PFSK-1 (cell line): ENCODE results near the gene MAML2.

Experiments
- FOXP2 ChIP-seq: optimal IDR thresholded peaks from 2 replicates; pipeline ENCODE3; 2011; ENCODE audit warnings: borderline replicate concordance, control low read depth, inconsistent platforms; ENCODE audit not compliant: insufficient read depth; ENCODE audit errors: extremely low read length, extremely low read depth
- POLR2AphosphoS5 ChIP-seq: IDR thresholded peaks from 2 replicates; pipeline ENCODE4 v1.6.1; 2012; ENCODE audit warnings: low read depth, mild to moderate bottlenecking, control low read depth, low read length, moderate library complexity
- SIN3A ChIP-seq: IDR thresholded peaks from 2 replicates; pipeline ENCODE4 v1.6.1; 2012; ENCODE audit warnings: mild to moderate bottlenecking, low read length, moderate library complexity, borderline replicate concordance; ENCODE audit not compliant: insufficient read depth
- TAF1 ChIP-seq: IDR thresholded peaks from 2 replicates; pipeline ENCODE4 v1.6.1; 2012; ENCODE audit warnings: low read length, control low read depth, borderline replicate concordance; ENCODE audit not compliant: insufficient read depth
- TF ChIP-seq, protein P1 (sequence below), 2 experiments: IDR thresholded peaks; 2 replicates each; pipeline versions ENCODE4 v1.6.1 to v1.8.0; 2011 to 2012; ENCODE audit warnings: low read depth in 2 of 2, low read length in 2 of 2, control low read depth in 1 of 2, inconsistent platforms in 1 of 2, mild to moderate bottlenecking in 1 of 2, moderate library complexity in 1 of 2; ENCODE audit not compliant: insufficient read depth in 1 of 2

Gene MAML2

DNA sequence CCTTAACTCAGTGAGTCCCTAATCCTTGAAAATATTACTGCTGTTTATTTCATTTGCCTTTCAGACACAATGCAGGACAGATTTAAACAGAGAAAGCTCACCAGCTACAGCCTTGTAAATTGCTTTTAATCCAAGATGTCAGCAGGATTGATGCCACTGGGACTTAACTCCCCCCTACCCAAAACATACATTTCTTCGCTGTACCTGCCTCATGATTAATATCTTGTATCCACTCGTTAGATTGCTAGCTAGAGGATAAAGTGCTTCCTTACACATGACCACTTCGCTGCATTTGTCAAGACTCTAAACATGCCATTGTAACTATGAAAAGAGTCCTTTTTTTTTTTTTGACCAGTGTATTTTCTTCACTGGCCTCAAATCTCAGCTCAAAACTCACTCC lies 236.3 kb downstream of the MAML2 start:
- no peak for TF ChIP-seq POLR2AphosphoS5
- TF ChIP-seq SIN3A: no peak
- no peak for TF ChIP-seq FOXP2
- TF ChIP-seq TAF1: no peak
- TF ChIP-seq, protein P1, sequence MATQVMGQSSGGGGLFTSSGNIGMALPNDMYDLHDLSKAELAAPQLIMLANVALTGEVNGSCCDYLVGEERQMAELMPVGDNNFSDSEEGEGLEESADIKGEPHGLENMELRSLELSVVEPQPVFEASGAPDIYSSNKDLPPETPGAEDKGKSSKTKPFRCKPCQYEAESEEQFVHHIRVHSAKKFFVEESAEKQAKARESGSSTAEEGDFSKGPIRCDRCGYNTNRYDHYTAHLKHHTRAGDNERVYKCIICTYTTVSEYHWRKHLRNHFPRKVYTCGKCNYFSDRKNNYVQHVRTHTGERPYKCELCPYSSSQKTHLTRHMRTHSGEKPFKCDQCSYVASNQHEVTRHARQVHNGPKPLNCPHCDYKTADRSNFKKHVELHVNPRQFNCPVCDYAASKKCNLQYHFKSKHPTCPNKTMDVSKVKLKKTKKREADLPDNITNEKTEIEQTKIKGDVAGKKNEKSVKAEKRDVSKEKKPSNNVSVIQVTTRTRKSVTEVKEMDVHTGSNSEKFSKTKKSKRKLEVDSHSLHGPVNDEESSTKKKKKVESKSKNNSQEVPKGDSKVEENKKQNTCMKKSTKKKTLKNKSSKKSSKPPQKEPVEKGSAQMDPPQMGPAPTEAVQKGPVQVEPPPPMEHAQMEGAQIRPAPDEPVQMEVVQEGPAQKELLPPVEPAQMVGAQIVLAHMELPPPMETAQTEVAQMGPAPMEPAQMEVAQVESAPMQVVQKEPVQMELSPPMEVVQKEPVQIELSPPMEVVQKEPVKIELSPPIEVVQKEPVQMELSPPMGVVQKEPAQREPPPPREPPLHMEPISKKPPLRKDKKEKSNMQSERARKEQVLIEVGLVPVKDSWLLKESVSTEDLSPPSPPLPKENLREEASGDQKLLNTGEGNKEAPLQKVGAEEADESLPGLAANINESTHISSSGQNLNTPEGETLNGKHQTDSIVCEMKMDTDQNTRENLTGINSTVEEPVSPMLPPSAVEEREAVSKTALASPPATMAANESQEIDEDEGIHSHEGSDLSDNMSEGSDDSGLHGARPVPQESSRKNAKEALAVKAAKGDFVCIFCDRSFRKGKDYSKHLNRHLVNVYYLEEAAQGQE (IDR thresholded peaks at IDR 0.05; ENCODE audit: insufficient read depth in 1 of 2, low read depth in 2 of 2, low read length in 2 of 2): no peak

DNA sequence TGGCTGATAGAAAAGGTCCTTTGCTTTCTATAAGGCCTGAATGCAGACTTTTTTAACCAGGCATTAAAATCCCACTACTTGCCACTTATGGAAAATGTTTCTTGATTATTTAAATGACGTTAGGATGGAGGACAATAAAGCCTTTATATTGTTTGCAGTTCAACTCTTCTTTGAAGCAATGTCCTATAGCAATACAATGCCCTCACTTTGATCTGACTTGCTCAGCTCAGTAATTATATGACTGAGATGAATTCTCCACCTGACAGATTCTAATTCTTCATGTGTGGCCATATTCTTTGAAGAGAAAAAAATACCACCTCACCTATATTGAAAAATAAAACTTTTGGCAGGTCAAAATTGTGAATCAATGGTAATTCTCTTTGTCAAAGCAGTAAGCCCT lies 237.1 kb downstream of the MAML2 start:
- TF ChIP-seq SIN3A: no peak

- TF ChIP-seq, protein P1 (IDR thresholded peaks at IDR 0.05; ENCODE audit: insufficient read depth in 1 of 2, low read depth in 2 of 2, low read length in 2 of 2): no peak
- no peak for TF ChIP-seq FOXP2
- no peak for TF ChIP-seq TAF1
- TF ChIP-seq SIN3A: no peak
- no peak for TF ChIP-seq POLR2AphosphoS5
Observed at GRCh38 chr11:96105197-96105895, 237.6 kb downstream of the MAML2 start.

DNA sequence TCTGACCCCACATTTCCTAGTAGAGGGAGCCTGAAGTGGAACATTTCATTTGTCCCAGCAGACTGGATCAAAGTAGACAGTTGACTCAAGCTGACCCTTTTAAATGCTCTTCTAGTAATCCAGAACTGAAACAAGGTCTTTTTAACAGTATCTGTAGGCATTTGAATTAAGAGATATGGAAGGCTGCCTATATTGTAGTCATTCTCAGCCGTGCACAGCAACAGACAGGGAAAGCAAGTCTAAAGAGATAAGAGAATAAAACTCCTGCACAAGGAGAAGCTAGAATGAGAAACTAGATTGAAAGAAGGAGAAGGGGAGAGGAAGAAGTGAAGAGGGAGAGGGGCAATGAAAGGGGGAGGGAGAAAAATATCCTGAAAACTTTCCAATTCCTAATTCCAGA lies 238.5 kb downstream of the MAML2 start:
- TF ChIP-seq FOXP2 (no peak), SIN3A (no peak), TAF1 (no peak), POLR2AphosphoS5 (no peak)
- TF ChIP-seq, protein P1 (IDR thresholded peaks at IDR 0.05; ENCODE audit: insufficient read depth in 1 of 2, low read depth in 2 of 2, low read length in 2 of 2): no peak

DNA sequence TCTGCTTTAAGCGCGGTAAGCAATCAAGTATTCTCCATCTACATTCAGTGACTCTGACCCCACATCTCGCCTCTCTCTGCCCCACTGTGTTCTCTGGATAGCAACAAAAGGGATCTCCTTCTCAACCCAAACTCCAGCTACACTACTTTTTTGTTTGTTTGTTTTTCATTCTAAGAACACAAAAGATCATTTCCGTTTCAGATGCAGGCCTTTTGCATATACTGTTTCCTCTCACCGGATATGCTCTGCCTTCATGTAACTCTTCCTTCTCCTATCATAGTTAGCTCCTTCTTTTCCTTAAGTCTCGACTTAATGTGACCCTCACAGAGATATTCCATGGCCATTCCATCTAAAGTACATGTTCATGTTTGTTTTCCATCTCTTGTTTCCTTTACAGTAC lies 239.3 kb downstream of the MAML2 start:
- TF ChIP-seq, protein P1 (IDR thresholded peaks at IDR 0.05; ENCODE audit: insufficient read depth in 1 of 2, low read depth in 2 of 2, low read length in 2 of 2): no peak
- no peak for TF ChIP-seq TAF1
- no peak for TF ChIP-seq SIN3A
- no peak for TF ChIP-seq FOXP2
- TF ChIP-seq POLR2AphosphoS5: no peak
